Upper lobe of right lung (tissue), 1 donor: ENCODE results near the gene SELENBP1. TPM values are rescaled to one million over a fixed set of nuclear protein-coding genes. Genes with fewer than 3 reads are reported as not detected.
A peak's percentile ranks its signal among the peaks of the same experiment; 100 is the strongest.

Experiments
- ATAC-seq: fragments of 200-7000 bp; cut with Tn5 transposase; one replicate; pipeline ENCODE4 v1.9.1; 2020; ENCODE audit warnings: mild to moderate bottlenecking, moderate library complexity
- DNase-seq: peaks from one replicate; pipeline ENCODE4 v3.0.0-alpha.2; 2020
- H3K27ac ChIP-seq: fragments of 200-600 bp; one replicate; pipeline ENCODE4 v1.8.0; 2022
- H3K27me3 ChIP-seq: fragments of 200-600 bp; one replicate; pipeline ENCODE4 v1.8.0; 2022; ENCODE audit warnings: mild to moderate bottlenecking
- H3K36me3 ChIP-seq: fragments of 200-600 bp; one replicate; pipeline ENCODE4 v1.8.0; 2022
- H3K4me1 ChIP-seq: fragments of 200-600 bp; one replicate; pipeline ENCODE4 v1.8.0; 2022
- H3K4me3 ChIP-seq: fragments of 200-600 bp; one replicate; pipeline ENCODE4 v1.8.0; 2022; ENCODE audit warnings: mild to moderate bottlenecking
- H3K9me3 ChIP-seq: fragments of 200-600 bp; one replicate; pipeline ENCODE4 v1.8.0; 2022
- intact Hi-C: fragments of 100-400 bp; cut with DNase I; formaldehyde crosslinking; loops from one replicate; pipeline ENCODE4 v1.11.0; 2022
- total RNA-seq: library from RNA; stranded (reverse); fragmentation: NEBNext Ultra II Directional; extraction: Animal tissue kit (Norgen Biotek cat#: 25700); gene quantifications from one replicate; pipeline ENCODE4 v1.2.1, GENCODE V29; 2021
- TF ChIP-seq, protein P1 (sequence below): fragments of 200-600 bp; IDR thresholded peaks from one replicate; pipeline ENCODE4 v1.8.0; 2022; ENCODE audit warnings: antibody characterized with exemption
- donor health status: DM: no; HTN: yes; CAD: no; lungs with severe emphysema.

SELENBP1 gene
- total RNA-seq, 1 donor from 2014 or later, result 321 TPM

DNA sequence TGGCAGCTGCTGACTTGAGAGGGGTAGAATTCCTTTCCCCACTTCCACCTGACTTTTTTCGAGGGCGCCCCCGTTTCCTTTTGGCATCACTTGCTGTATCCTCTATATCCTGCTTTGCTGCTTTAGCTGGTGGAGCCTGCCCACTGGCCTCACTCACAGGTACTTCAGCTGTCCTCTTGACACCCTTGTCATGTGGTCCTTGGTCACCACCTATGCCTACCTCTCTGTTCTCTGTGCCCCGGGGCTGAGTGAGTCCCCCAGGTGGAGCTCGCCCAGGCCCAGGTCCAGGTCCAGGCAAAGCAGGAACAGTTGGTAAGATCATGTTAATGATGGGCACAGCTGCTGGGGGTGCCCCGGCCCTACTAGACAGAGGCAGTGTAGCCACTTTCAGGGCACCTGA is 29.9 kb downstream of the SELENBP1 start:
- Histone ChIP-seq H3K4me1 (peaks cover 17% of the 10 kb centered on the region), H3K9me3 (no peaks in the 10 kb centered on the region), H3K27me3 (no peaks in the 10 kb centered on the region), H3K4me3 (no peak overlapping the region), H3K27ac (peak overlapping the region; percentile 62), H3K36me3 (peaks cover 19% of the 10 kb centered on the region)
- ATAC-seq (peak; percentile 36), DNase-seq (peak; percentile 76)
- TF ChIP-seq, protein P1, sequence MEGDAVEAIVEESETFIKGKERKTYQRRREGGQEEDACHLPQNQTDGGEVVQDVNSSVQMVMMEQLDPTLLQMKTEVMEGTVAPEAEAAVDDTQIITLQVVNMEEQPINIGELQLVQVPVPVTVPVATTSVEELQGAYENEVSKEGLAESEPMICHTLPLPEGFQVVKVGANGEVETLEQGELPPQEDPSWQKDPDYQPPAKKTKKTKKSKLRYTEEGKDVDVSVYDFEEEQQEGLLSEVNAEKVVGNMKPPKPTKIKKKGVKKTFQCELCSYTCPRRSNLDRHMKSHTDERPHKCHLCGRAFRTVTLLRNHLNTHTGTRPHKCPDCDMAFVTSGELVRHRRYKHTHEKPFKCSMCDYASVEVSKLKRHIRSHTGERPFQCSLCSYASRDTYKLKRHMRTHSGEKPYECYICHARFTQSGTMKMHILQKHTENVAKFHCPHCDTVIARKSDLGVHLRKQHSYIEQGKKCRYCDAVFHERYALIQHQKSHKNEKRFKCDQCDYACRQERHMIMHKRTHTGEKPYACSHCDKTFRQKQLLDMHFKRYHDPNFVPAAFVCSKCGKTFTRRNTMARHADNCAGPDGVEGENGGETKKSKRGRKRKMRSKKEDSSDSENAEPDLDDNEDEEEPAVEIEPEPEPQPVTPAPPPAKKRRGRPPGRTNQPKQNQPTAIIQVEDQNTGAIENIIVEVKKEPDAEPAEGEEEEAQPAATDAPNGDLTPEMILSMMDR, result no peak
- intact Hi-C loops, result no loop called here

DNA sequence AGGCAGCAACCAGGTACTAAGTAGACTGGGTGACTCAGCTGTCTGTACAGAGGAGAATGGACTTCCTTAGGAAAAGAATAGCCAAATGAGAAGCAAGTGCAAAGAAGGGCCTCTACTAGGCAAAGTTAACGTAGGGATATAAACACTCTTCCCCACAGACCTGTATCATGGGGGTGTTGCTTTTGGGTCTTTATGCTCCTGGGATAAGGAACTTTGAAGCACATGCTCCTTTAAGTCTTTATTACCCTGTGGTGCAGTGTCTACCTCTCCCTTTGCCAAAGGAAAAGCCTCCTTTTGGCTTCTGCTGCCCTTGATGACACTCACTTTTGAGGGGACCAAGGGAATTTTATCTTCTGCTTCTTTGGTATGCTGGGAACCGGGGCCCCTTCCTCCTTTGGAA is 30.5 kb downstream of the SELENBP1 start:
- DNase-seq (no peak), ATAC-seq (no peak)
- intact Hi-C loops, result no loop called here
- Histone ChIP-seq H3K4me1 (peaks cover 17% of the 10 kb centered on the region), H3K36me3 (peaks cover 19% of the 10 kb centered on the region), H3K4me3 (no peak overlapping the region), H3K27ac (no peak overlapping the region), H3K27me3 (no peaks in the 10 kb centered on the region), H3K9me3 (no peaks in the 10 kb centered on the region)
- TF ChIP-seq, protein P1, result no peak

DNA sequence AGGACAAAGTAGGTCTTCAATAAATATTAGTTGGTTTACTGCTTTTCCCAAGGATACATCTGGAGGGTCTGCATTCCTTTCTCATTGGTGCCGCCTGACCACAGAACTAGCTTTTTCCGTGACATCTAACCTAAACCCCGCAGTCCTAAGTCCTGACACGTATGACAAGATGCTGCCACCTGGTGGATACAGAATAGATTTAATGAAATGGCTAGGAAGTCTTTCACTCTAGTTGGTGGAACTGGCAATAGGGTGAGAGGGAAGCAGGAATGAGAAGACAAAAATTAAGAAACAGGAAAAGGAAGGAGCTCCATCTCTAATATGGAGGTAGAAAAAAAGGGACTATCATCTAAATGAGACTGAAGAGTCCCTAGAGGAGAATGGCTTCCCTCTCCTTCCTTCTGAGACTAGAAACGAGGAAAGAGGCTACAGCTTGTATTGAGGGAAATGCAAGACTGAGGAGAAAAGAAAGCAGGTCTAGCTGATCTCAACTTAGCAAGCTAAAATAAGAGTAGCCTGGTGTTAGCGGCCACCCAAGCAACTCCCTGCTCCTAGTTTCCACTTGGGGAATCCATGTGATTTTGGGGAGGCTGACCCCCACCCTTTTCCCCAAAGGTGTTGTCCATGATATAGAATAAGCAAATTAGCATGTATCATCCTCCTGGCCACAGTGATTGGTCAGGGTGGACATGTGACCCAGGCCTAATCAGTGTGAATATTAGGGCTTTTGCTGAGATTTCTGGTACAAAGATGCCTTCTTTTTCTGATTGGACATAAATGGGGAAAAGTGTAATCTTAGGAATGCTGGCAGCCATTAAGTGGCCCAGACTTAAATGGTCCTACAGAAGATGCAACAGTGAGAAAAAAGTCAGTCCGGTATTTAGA is 31.4 kb downstream of the SELENBP1 start:
- Histone ChIP-seq H3K9me3 (no peaks in the 10 kb centered on the region), H3K27me3 (no peaks in the 10 kb centered on the region), H3K27ac (peak overlapping the region; percentile 36), H3K36me3 (peaks cover 19% of the 10 kb centered on the region), H3K4me1 (peaks cover 14% of the 10 kb centered on the region), H3K4me3 (no peak overlapping the region)
- intact Hi-C loops, result no loop called here
- peak; percentile 88 for ATAC-seq
- no peak for DNase-seq
- TF ChIP-seq, protein P1, result peak; percentile 77

DNA sequence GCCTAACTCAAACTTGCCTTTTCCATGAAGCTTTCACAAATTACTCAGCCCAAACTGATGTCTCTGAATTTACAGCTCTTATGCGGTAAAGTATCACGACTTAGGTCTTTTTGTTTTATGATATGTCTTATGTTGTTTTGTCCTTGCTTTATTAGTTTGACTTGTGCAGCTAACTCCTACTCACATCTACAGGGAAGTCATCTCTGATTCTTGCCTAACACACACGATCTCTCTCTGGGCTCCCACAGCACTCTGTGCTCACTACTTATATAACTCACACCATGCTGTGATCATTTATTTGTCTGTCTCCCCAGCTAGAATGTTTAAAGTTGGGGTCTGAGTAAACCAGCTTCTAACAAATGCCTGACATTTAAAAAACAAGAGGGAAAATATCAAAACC is 35.9 kb downstream of the SELENBP1 start:
- Histone ChIP-seq H3K4me3 (no peak overlapping the region), H3K9me3 (no peaks in the 10 kb centered on the region), H3K27ac (no peak overlapping the region), H3K36me3 (no peaks in the 10 kb centered on the region), H3K27me3 (no peaks in the 10 kb centered on the region), H3K4me1 (peaks cover 3% of the 10 kb centered on the region)
- DNase-seq (no peak), ATAC-seq (peak; percentile 49)
- TF ChIP-seq, protein P1, result no peak
- intact Hi-C loops, result no loop called here

GRCh38 chr1:151334822-151335221 is 37.7 kb downstream of the SELENBP1 start:
- DNase-seq (no peak), ATAC-seq (no peak)
- intact Hi-C loops, result no loop called here

More at GRCh38 chr1:151334822-151335221, 37.7 kb downstream of the SELENBP1 start:
- Histone ChIP-seq H3K36me3 (no peaks in the 10 kb centered on the region), H3K27ac (no peak overlapping the region), H3K27me3 (no peaks in the 10 kb centered on the region), H3K4me3 (no peak overlapping the region), H3K9me3 (no peaks in the 10 kb centered on the region), H3K4me1 (no peaks in the 10 kb centered on the region)
- TF ChIP-seq, protein P1, result no peak
